GM21737 (cell line): Measurements from ENCODE around the gene CLCF1.
"Not testable (repeated sequence)": the region's sequence is repeated elsewhere in the genome, so short reads cannot be mapped to it uniquely, and the experiment has no call there.

Experiments used
- ATAC-seq: cut with Tn5 transposase; IDR thresholded peaks from one replicate; pipeline ENCODE4 v1.9.1; 2021; ENCODE audit warnings: mild to moderate bottlenecking, moderate library complexity; ENCODE audit not compliant: unreplicated experiment

The CLCF1 gene

DNA sequence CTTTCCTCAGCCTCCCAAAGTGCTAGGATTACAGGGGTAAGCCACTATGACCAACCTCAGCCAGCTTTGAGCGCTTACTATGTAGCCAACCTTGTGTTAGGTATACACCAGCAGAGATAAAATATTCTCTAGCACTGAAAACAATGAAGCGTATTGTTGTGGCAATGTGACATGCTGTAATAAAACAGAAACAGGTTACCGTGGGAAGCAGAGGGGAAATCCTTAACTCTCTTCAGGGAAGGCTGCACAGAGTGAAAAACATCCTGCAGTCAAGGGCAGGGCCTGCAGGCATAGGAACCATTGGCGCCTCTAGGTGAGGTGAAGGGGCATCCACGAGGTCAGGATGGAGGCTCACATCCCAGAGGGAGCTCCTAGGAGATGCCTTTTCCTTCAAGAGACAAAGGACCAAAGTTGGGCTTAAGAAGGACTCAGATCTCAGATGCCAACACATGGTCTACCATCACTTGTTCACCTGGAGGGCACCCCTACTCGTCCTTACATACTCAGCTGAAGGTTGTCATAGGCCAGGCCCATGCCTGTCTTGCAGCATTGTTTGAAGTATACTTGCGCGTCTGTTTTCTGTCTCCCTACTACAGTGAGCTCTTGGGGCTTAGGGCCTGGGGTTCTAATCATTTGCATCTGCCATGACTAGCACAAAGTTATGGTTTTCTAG lies 28.0 kb downstream of the CLCF1 start:
- no peak for ATAC-seq

DNA sequence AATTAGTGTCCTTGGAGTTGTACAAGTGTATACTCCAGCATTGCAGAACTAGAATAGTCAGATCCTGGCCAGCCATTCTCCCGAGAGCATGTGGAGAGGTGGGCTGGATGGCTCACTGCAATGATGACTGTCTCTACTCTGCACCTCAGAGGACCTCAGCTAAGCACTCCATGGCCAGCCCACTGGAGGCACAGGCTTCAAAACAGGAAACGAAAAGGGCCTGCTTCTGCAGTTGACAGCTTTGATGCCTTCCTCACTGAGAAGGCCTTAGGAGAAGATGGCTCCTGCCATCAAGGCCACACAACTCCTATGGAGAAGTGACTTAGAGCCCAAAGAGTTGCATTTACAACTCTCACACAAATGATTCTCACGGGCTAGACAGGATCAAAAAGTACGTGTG lies 29.1 kb downstream of the CLCF1 start:
- no peak for ATAC-seq

DNA sequence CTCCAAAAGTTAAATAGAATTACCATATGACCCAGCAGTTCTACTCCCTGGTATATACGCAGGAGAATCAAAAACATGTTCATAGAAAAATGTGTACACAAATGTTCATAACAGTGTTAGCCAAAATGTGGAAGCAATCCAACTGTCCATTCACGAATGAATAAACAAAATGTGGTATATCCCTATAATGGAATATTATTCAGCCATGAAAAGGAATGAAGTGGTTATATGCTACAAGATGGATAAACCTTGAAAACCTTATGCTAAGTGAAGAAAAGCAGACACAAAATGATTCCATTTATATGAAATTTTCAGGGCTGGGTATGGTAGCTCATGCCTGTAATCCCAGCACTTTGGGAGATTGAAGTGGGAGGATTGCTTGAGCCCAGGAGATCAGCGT lies 36.1 kb downstream of the CLCF1 start:
- no peak for ATAC-seq

DNA sequence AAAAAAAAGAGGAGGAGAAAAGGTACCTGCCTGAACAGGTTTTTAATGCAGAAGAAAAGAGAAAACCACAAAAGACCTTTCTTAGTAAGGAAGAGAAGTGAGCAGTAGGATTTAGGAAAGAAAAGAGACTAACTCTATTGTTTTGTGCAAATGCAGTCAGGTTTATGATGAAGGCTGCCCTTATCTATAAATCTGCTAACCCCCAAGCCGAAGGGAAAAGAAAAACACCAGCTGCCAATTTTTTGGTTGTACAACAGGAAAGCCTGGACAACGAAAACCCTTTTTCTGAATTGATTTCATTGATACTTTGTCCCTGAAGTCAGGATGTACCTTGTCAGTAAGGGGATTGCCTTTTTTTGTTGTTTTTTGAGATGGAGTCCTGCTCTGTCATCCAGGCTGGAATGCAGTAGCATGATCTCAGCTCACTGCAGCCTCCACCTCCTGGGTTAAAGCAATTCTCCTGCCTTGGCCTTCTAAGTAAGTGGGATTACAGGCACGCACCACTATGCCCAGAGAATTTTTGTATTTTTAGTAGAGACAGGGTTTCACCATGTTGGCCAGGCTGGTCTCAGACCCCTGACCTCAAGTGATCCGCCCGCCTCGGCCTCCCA lies 41.2 kb downstream of the CLCF1 start:
- no peak for ATAC-seq

DNA sequence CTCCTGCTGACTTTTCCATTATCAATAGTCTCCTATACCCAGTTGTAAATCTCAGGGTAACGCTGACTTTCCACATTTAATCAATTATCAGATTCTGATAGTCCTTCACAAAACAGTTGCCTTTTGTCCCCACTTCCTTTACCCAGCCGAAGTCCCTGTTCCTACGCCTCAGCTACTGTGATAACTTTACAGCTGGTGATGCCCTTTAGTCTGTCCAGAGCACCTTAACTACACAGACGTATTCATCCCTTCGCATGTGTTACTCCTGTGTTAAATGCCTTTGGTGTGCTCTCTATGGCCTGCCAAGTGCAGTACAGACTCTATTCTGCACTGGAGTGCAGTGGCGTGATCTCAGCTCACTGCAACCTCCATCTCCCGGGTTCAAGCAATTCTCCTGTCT lies 49.9 kb downstream of the CLCF1 start:
- ATAC-seq, result no peak

DNA sequence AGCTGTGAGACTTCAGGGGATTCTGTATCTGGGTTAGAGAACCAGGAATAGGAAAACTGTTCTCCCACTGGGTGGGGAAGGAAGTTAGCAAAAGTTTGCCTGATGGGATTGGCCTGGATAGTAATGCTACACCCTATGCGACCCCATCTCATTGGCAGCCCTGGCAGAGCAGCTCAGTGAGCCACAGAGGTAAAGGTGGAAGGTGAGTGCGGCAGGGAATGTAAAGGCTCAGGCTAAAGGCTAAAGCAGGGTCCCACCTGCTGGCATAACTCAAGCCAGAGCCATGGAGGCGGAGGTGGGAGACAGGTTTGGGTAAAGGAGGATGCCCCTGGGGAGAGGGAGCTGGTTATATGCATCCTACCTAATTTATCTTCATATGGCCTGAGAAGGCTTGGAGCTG lies 51.3 kb downstream of the CLCF1 start:
- no peak for ATAC-seq

DNA sequence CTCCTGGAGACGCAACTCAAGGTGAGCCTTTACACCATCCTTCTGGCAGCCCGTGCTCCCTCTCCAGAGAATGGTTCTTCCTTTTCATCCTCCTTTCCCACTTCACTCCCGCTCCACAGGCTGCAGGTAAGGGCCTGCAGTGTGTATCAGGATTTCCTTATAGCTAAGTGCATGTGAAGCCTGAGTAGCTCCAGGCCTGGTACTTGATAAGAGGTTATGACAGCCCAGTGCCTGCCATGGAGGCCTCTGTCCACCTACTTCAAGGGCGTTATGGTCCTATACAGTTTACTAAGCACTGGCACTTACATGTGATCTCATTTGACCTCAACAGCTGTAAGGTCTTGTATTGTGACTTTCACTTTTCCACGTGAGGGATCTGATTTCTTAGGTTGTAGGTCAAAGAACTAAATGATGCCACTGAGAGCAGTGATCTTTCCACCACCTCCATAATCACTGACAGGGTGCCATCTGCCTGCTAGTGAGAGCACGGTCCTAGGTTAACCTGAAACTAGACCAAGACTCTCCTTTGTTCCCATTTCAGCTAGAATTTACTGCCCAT lies 52.0 kb downstream of the CLCF1 start:
- no peak for ATAC-seq

DNA sequence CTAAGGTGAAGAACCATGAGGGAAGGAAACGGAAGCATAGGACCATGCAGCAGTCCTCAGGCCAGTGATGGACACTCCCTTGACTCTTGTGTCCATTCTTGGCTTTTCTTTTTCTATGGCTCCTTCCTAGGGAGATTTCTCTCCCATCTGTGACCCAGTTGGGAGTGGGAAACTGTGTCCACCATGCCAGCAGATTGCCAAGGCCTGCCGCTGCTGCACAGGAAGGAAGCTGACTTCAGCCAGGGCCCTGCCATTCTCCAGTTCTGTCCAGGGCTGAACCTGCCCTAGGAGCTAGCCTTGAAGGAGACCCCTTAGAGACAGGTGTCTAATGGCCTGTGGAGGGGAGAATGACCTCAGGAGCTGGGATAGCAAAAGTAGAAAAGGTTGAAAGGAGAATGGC lies 52.7 kb downstream of the CLCF1 start:
- no peak for ATAC-seq

DNA sequence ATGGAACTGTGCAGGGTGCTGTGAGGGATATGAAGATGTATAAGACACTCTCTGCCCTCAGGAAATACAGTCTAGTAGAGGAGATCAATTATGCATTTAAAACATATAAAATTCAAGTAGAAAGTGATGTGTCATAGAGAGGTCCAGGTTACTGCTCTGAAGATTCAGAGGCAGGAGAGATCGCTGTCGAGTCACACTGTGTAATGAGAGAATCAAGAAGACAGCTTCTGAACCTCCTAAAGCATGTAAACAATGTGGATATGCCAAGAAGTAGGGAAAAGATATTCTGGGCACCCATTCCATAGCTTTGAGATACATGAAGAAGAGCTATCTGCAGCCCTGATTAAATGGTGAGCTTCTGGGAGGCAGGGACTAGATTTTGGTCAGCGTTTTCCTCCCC lies 53.4 kb downstream of the CLCF1 start:
- ATAC-seq, result no peak

DNA sequence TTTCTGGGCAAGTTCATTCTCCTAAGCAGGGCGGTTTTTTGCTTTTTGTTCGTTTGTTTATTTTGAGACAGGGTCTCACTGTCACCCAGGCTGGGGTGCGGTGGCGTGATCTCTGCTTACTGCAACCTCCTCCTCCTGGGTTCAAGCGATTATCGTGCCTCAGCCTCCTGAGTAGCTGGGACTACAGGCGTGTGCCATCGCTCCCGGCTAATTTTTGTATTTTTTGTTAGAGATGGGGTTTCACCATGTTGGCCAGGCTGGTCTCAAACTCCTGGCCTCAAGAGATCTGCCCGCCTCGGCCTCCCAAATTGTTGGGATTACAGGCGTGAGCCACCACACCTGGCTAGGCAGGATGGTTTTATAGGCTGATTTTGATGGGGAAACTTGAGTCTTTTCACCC lies 54.5 kb downstream of the CLCF1 start:
- ATAC-seq, result not testable (repeated sequence)

DNA sequence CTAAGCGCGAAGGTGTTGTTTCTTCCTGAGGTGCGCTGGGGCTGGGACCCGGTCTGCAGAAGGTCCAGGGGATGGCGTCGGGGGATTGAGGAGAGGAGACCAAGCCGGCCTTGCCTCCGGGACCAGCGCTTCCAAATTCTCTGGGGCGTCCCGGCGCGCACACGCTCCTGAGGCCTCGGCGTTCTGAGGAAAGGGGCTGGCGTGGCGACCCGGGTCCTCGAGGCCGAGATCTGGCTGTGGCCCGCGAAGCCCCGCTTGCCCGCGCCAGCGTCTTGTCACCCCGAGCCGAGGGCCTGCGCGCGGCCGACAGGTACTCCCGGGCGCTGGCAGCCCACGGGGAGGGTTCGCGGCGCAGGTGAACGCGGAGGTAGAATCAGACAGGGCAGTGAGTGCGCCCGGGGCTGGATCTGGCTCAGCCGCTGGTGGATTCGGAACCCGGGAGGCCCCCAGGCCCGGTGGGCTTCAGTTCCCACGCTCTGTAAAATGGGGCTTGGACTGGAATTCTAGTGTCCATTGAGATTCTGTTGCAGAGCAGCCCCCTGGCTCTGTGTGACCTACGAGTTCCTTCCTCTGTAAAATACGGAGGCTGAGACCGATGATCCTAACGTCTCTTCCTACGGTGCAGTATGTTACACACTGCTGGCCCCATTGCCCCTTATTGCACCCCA lies 55.4 kb downstream of the CLCF1 start:
- peak; percentile 21 for ATAC-seq

DNA sequence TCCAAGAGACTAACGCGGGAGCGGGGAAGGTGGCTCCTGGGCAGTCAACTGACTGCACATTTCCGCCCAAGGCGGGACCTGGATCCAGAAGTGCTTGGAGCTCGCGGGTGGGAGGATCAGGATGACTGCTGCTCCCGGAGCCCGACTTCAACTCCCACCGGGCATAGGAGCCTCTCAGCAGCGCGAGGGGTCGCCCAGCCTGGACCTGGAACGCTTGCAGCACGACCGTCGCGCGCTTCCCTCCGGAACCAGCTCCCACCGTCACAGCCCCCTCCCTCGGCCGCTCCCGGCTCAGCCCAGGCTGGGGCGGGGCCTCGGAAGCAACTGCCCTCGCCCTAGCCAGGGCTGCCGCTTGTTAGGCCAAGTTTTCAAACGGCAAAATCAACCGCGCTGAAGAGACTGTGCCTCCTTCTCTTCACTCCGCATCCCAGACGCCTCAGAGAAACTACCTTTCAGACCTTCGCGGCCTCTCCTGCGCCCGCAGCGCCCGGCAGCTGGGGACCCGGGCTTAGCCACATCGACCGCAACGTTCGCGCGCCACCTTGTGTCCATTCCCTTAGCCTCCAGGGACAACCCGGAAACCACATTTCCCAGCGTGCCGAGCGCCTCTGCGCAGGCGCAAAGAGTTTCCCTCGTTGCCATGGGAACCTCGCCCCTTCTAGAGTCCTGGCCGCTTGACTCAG lies 56.1 kb downstream of the CLCF1 start:
- ATAC-seq, result peak; percentile 76

DNA sequence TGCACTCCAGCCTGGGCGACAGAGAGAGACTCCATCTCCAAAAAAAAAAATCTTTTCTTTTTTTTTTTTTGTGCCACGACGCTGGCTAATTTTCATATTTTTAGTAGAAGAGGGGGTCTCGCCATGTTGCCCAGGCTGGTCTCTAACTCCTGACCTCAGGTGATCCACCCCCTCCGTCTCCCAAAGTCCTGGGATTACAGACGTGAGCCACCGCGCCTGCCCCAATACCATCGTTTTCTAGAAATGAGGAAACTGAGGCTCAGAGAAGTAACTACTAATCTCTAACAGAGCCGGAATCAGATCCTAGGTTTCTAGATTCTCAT lies 56.6 kb downstream of the CLCF1 start:
- no peak for ATAC-seq

DNA sequence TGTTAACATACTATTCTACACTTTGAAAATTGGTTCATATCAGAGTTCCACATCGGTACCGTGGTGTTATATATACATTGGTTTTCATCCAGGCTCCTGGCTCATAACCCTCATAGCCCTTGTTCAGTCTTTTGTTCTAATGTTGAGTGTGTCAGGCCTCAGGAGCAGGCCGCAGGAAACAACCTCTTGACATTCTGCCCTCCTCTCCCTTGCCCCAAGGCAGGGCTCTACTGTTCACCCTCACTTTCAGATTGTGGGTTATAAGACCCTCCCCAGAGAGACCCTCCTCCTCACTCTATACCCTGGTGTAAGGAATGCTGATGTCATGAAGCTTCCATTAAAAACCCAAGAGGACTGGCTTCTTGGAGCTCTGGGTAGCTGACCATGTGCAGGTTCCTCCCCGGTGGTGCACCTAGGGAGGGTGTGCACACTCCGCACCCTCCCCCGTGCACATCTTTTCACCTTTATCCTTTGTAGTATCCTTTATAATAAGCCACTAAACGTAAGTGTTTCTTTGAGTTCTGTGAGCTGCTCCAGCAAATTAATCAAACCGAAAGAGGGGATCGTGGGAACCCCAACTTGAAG lies 58.0 kb downstream of the CLCF1 start:
- no peak for ATAC-seq

DNA sequence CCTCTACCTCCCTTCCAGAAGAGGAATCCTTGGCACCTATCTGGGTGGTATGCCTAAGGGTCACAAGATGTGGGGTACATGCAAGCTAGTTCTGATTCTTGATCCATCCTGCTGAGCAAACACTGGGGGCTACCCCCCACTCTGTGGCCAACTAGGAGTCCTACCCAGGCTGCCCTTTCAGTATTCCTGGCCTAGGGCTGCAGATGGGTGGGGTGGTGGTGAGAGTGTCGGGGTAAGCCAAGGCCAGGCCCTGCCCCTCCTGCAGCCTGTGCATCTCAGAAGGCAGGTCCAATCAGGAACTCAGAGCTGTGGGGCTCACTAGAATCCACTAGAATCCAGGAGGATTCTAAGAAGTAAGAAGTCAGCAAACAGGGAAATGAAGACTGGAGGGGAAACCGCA lies 59.2 kb downstream of the CLCF1 start:
- ATAC-seq, result no peak
